ENCODE data around the gene ZMYM1.

Gene ZMYM1

DNA sequence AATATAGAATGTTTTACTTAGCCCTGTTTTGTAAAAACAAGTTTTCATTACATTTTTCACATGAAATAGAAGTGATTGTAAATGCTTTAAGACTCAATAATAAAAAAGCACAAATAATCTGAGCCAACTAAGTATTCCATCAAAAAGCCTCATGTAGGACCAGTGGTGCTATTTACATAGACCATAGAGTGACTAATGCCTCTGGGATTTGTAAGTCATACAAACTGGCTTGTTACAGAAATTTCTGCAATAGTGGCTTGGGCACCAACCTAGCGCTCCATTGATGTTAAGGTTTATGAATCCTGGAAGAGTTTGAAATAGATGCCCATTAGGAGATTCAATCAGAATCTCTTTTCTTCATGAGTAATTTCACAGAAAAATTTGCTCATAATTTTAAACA is 31.9 kb downstream of the ZMYM1 start:
- DNase-seq (ENCODE audit: low spot score): no peak
- in situ Hi-C loops (cut with MboI; ENCODE audit: low pct_unique_long_range_greater_than_20kb, low sequenced_read_pairs, unreplicated experiment): no loop called here
- TF ChIP-seq, protein P1, sequence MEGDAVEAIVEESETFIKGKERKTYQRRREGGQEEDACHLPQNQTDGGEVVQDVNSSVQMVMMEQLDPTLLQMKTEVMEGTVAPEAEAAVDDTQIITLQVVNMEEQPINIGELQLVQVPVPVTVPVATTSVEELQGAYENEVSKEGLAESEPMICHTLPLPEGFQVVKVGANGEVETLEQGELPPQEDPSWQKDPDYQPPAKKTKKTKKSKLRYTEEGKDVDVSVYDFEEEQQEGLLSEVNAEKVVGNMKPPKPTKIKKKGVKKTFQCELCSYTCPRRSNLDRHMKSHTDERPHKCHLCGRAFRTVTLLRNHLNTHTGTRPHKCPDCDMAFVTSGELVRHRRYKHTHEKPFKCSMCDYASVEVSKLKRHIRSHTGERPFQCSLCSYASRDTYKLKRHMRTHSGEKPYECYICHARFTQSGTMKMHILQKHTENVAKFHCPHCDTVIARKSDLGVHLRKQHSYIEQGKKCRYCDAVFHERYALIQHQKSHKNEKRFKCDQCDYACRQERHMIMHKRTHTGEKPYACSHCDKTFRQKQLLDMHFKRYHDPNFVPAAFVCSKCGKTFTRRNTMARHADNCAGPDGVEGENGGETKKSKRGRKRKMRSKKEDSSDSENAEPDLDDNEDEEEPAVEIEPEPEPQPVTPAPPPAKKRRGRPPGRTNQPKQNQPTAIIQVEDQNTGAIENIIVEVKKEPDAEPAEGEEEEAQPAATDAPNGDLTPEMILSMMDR (IDR thresholded peaks at IDR 0.05; ENCODE audit: extremely low read depth, insufficient read depth, missing control alignments): no peak

DNA sequence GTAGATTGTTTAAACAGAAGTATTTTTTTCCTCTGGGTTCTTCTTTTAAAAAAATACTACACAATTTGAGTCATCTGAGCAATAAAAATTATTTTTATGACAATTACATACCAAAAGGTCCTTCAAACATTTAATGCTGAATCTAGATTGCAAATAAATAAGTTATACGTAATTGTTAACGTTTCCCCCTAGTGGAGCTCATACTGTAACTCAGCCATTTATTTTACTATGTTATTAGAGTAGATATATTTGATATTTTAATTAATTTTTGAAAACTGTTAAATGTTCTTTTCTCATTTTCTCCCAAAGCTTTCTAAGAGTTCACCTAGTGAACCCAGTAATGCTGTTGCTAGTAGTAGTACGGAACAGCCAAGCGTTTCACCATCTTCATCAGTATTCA is 33.5 kb downstream of the ZMYM1 start:
- TF ChIP-seq, protein P1 (IDR thresholded peaks at IDR 0.05; ENCODE audit: extremely low read depth, insufficient read depth, missing control alignments): no peak
- no peak for DNase-seq (ENCODE audit: low spot score)
- in situ Hi-C loops (cut with MboI; ENCODE audit: low pct_unique_long_range_greater_than_20kb, low sequenced_read_pairs, unreplicated experiment): no loop called here

DNA sequence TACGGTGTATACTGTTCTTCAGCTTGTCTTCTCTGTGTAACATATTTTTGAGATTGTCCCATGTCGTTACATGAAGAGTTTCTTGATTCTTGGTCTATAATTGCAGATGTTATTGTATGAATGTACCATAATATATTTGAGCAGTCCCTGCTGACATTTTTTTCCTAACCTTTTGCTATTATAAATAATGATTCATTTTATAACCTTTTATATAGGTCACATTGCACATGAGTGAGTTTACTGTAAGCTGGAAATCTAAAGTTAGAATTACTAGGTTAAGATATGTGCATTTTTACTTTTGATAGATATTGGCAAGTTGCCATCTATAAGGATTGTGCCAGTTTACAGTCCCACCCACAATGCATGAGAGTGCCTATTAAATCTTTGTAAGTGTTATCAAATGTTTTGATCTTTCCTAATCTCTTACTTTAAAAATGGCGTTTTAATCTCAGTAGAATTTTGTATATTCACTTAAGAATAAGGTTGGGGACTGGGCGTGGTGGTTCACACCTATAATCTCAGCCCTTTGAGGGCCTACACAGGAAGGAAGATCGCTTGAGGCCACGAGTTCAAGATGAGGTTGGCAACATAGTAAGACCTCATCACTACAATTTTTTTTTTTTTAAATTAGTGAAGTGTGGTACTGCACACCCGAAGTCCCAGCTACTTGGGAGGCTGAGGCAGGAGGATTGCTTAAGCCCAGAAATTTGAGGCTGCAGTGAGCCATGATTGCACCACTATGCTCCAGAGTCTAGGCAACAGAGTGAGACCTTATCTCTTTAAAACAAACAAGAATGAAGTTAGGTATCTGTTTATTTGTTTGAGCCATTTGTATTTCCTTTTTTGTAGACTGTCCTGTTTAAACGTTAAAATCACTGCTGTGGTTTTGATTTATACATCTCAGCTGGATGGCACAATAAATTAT is 36.5 kb downstream of the ZMYM1 start:
- no peak for DNase-seq (ENCODE audit: low spot score)
- TF ChIP-seq, protein P1 (IDR thresholded peaks at IDR 0.05; ENCODE audit: extremely low read depth, insufficient read depth, missing control alignments): no peak

DNA sequence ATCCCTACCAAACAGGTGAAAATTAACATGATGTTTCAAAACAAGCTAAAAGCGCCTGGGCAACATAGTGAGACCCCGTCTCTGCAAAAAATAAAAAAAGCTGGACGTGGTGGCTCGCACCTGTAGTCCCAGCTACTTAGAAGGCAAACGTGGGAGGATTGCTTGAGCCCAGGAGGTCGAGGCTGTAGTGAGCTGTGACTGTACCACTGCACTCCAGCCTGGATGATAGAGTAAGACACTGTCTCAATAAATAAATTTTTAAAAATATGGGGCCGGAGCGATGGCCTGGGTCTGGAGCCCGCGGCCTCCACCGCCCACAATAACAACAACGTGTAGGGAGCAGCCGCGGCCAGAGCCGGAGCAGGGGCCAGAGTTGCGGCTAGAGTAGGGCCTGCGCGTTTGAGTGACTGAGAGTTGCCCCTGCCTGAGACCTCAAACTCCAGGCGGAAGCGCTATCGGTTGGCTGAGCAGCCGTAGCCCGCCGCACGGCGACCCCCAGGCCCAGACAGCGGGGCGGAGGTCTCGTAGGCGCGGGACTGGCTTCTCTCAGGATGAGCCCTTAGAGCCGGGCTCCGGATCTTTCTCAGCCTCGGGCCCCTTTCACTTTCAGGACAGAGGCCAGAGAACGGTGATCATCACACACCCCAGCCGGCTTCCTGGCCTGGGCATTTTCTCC is 41.4 kb downstream of the ZMYM1 start:
- TF ChIP-seq, protein P1 (IDR thresholded peaks at IDR 0.05; ENCODE audit: extremely low read depth, insufficient read depth, missing control alignments): no peak
- in situ Hi-C loops (cut with MboI; ENCODE audit: low pct_unique_long_range_greater_than_20kb, low sequenced_read_pairs, unreplicated experiment): no loop called here
- DNase-seq (ENCODE audit: low spot score): peak; percentile 64

More for the DNA sequence above, 36.5 kb downstream of the ZMYM1 start:
- in situ Hi-C loops (cut with MboI; ENCODE audit: low pct_unique_long_range_greater_than_20kb, low sequenced_read_pairs, unreplicated experiment): no loop called here

DNA sequence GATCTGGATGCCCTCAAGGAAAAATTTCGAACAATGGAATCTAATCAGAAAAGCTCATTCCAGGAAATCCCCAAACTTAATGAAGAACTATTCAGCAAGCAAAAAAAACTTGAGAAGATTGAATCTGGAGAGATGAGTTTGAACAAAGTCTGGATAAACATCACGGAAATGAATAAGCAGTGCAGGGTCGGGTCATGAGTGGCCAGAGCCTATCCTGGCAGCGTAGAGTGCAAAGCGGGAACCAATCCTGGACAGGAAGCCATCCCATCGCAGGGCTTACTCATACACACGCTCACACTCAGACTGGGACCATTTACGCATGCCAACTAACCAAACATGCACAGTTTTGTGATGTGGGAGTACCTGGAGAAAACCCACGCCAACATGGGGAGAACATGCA is 43.1 kb downstream of the ZMYM1 start:
- in situ Hi-C loops (cut with MboI; ENCODE audit: low pct_unique_long_range_greater_than_20kb, low sequenced_read_pairs, unreplicated experiment): no loop called here
- DNase-seq (ENCODE audit: low spot score): no peak
- TF ChIP-seq, protein P1 (IDR thresholded peaks at IDR 0.05; ENCODE audit: extremely low read depth, insufficient read depth, missing control alignments): no peak

DNA sequence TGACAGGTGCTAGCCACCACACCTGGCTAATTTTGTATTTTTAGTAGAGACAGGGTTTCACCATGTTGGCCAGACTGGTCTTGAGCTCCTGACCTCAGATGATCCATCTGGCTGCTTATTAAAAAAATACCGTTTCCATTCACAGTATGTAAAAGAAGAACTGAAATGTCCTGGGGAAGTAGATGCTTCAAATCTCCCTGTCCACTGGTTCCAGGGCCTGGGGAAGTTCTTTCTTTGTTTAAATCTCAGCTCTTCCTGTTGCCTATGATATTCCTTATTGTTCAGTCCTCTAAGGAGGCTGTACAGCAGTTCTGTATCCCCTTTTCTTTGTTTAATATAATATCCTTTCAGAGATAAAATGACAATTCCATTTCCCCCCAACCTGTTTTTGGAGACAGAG is 47.4 kb downstream of the ZMYM1 start:
- DNase-seq (ENCODE audit: low spot score): no peak
- TF ChIP-seq, protein P1 (IDR thresholded peaks at IDR 0.05; ENCODE audit: extremely low read depth, insufficient read depth, missing control alignments): no peak
- in situ Hi-C loops (cut with MboI; ENCODE audit: low pct_unique_long_range_greater_than_20kb, low sequenced_read_pairs, unreplicated experiment): no loop called here
